Duodenal mucosa (tissue), 2 donors: ENCODE measurements around the gene MAGI2.

ENCODE experiments used
- H3K27ac ChIP-seq: one replicate; pipeline ENCODE4 v1.7.0; 2013; ENCODE audit warnings: low read depth, low read length
- H3K27me3 ChIP-seq, 2 donors: one replicate each; pipeline ENCODE4 v1.7.0; 2013; ENCODE audit warnings: low read length in 2 of 2, control low read depth in 1 of 2; ENCODE audit not compliant: insufficient read depth in 2 of 2, control insufficient read depth in 1 of 2
- H3K36me3 ChIP-seq, 2 donors: one replicate each; pipeline ENCODE4 v1.7.0; 2013; ENCODE audit warnings: low read length in 2 of 2, control low read depth in 1 of 2; ENCODE audit not compliant: insufficient read depth in 2 of 2, control insufficient read depth in 1 of 2
- H3K4me1 ChIP-seq, 2 donors: one replicate each; pipeline ENCODE4 v1.7.0; 2013; ENCODE audit warnings: low read length in 2 of 2, control low read depth in 1 of 2; ENCODE audit not compliant: insufficient read depth in 2 of 2, control insufficient read depth in 1 of 2
- H3K4me3 ChIP-seq, 2 donors: one replicate each; pipeline ENCODE4 v1.7.0; 2013; ENCODE audit warnings: low read length in 2 of 2, low read depth in 1 of 2
- H3K9ac ChIP-seq, 2 donors: one replicate each; pipeline ENCODE4 v1.7.0; 2013; ENCODE audit warnings: low read length in 2 of 2, low read depth in 1 of 2
- H3K9me3 ChIP-seq, 2 donors: one replicate each; pipeline ENCODE4 v1.7.0; 2013; ENCODE audit warnings: low read length in 2 of 2, control low read depth in 1 of 2; ENCODE audit not compliant: control insufficient read depth in 1 of 2

Gene MAGI2

GRCh38 chr7:78357709-78358108, 1095.8 kb downstream of the MAGI2 start:
- Histone ChIP-seq H3K9ac (no peak overlapping the region), H3K27ac (no peak overlapping the region), H3K4me1 (no peaks in the 10 kb centered on the region), H3K36me3 (no peaks in the 10 kb centered on the region), H3K4me3 (no peak overlapping the region), H3K9me3 (no peaks in the 10 kb centered on the region), H3K27me3 (no peaks in the 10 kb centered on the region)

DNA sequence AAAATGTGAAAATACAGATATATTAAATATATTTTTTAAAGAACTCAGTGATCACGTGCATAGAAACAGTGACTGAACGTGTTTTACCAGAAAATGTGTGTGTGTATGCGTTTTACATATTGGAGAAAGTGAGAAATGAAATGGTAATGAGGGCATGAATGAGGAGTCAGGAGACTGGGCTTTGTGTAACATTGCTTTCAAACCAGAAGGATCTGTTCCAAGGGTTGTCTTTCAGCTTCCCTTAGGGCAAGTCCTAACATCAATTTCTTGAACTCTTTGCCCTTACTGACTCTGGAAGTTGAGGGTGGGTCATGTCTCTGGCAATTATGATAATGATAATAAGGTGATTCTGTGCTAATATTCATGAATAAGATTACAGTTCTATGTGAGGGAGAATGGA, 1097.6 kb downstream of the MAGI2 start:
- Histone ChIP-seq H3K9me3 (no peaks in the 10 kb centered on the region), H3K4me1 (no peaks in the 10 kb centered on the region), H3K4me3 (no peak overlapping the region), H3K9ac (no peak overlapping the region), H3K36me3 (no peaks in the 10 kb centered on the region), H3K27ac (no peak overlapping the region), H3K27me3 (no peaks in the 10 kb centered on the region)

- Histone ChIP-seq H3K4me1 (no peaks in the 10 kb centered on the region), H3K4me3 (no peak overlapping the region)
These were observed 1102.5 kb downstream of the MAGI2 start for GRCh38 chr7:78350926-78351325.

GRCh38 chr7:78350391-78350790, 1103.1 kb downstream of the MAGI2 start:
- no peaks in the 10 kb centered on the region for H3K27me3 ChIP-seq
- no peaks in the 10 kb centered on the region for H3K9me3 ChIP-seq
- no peak overlapping the region for H3K27ac ChIP-seq
- H3K36me3 ChIP-seq, result no peaks in the 10 kb centered on the region
- no peaks in the 10 kb centered on the region for H3K4me1 ChIP-seq
- H3K9ac ChIP-seq, result no peak overlapping the region
- no peak overlapping the region for H3K4me3 ChIP-seq

More at GRCh38 chr7:78350926-78351325, 1102.5 kb downstream of the MAGI2 start:
- H3K9me3 ChIP-seq, result no peaks in the 10 kb centered on the region
- no peaks in the 10 kb centered on the region for H3K27me3 ChIP-seq
- H3K36me3 ChIP-seq, result no peaks in the 10 kb centered on the region
- H3K27ac ChIP-seq, result no peak overlapping the region
- no peak overlapping the region for H3K9ac ChIP-seq

- no peak overlapping the region for H3K4me3 ChIP-seq
- H3K4me1 ChIP-seq, result no peaks in the 10 kb centered on the region
- no peaks in the 10 kb centered on the region for H3K27me3 ChIP-seq
- H3K9me3 ChIP-seq, result no peaks in the 10 kb centered on the region
- no peak overlapping the region for H3K27ac ChIP-seq
- H3K9ac ChIP-seq, result no peak overlapping the region
- no peaks in the 10 kb centered on the region for H3K36me3 ChIP-seq
These were observed 1106.6 kb downstream of the MAGI2 start for GRCh38 chr7:78346827-78347226.

- Histone ChIP-seq H3K9ac (no peak overlapping the region), H3K27me3 (no peaks in the 10 kb centered on the region), H3K9me3 (no peaks in the 10 kb centered on the region), H3K4me3 (no peak overlapping the region), H3K36me3 (no peaks in the 10 kb centered on the region), H3K27ac (no peak overlapping the region), H3K4me1 (no peaks in the 10 kb centered on the region)
These were observed 1107.5 kb downstream of the MAGI2 start for GRCh38 chr7:78345979-78346378.

DNA sequence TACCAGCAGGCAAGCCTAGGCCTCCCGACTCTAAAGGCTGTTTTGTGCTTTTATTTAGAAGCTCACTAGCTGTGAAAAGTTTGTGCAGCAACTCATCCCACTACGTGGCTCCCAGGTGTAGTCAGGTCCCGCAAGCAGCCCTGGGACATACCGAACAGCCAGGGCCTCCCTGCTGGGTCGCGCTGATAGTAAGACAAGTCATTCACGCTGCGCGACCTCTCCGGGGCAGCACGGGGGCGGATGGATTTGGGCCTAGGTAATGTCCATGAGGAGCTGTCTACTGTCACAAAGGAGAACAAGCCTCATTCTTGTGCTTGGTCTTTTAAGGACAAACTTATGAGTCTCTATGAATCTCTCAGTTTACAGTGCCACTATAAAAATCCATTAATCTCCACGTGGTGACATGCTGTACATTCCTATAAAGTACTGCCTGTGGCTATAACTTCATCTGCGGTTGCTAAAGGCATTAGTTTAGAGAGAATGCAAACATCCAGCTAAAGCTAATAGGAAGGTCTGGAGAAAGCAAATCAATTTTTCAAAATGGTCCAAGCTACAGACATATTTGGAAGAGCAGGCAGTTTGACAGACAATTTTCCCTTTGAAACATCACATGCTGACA, 1108.1 kb downstream of the MAGI2 start:
- H3K36me3 ChIP-seq, result no peaks in the 10 kb centered on the region
- H3K4me3 ChIP-seq, result no peak overlapping the region
- H3K4me1 ChIP-seq, result no peaks in the 10 kb centered on the region
- H3K27me3 ChIP-seq, result no peaks in the 10 kb centered on the region
- no peak overlapping the region for H3K27ac ChIP-seq
- no peaks in the 10 kb centered on the region for H3K9me3 ChIP-seq
- no peak overlapping the region for H3K9ac ChIP-seq

GRCh38 chr7:78334426-78334825, 1119.0 kb downstream of the MAGI2 start:
- H3K36me3 ChIP-seq, result no peaks in the 10 kb centered on the region
- no peak overlapping the region for H3K27ac ChIP-seq
- H3K9me3 ChIP-seq, result no peaks in the 10 kb centered on the region
- no peaks in the 10 kb centered on the region for H3K4me1 ChIP-seq
- no peaks in the 10 kb centered on the region for H3K27me3 ChIP-seq
- no peak overlapping the region for H3K4me3 ChIP-seq
- no peak overlapping the region for H3K9ac ChIP-seq

DNA sequence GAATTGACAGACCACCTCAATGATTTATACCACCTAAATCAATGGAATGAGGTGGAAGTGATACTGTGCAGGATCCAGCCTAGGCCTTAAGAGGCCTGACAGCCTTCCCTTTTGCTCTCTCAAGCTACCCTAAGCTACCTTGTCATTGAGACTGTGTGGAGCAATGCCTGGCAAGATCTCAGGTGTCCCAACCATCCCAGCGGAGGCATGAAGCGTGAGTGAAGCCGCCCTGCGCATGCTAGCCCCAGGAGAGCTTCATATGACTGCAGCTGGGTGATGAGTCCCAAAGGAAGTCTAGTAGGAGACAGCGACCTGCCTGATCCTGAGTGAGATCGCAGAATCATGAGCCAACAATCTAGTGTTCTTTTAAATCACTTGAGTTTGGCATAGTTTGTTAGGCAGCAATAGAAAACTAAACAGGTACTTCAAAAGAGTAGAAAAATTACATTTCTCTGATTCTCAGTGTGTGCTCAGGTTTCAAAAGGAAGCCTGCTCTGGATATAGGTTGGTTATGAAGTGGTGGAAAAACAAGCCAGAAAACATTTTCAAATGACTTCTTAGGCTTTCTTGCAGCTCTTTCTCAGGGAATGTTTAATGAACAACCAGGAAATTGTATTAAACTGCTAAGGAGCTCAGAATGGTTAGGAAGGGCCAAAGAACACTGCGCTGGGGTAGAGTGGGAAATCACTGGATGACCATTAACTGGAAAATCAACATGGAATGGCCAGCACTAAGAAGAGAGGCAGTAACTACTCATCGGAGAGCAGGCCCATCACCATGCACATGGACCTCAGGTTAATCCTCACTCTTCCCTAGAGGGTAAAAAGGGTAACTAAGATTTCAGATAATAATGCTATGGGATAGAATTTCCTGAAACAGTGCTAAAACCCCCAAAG, 1119.7 kb downstream of the MAGI2 start:
- Histone ChIP-seq H3K27me3 (no peaks in the 10 kb centered on the region), H3K4me1 (no peaks in the 10 kb centered on the region), H3K36me3 (no peaks in the 10 kb centered on the region), H3K9me3 (no peaks in the 10 kb centered on the region), H3K4me3 (no peak overlapping the region), H3K27ac (no peak overlapping the region), H3K9ac (no peak overlapping the region)

GRCh38 chr7:78329001-78329655, 1124.3 kb downstream of the MAGI2 start:
- no peaks in the 10 kb centered on the region for H3K36me3 ChIP-seq
- no peaks in the 10 kb centered on the region for H3K9me3 ChIP-seq
- H3K27ac ChIP-seq, result no peak overlapping the region
- H3K4me3 ChIP-seq, result no peak overlapping the region
- no peak overlapping the region for H3K9ac ChIP-seq
- H3K27me3 ChIP-seq, result no peaks in the 10 kb centered on the region
- no peaks in the 10 kb centered on the region for H3K4me1 ChIP-seq
